Amniotic epithelial cell (primary cell): ENCODE data around the gene KPRP.

Source experiments
- DNase-seq: peaks from one replicate; pipeline ENCODE4 v3.0.0-alpha.2; 2010; ENCODE audit warnings: low read depth

KPRP gene

GRCh38 chr1:152770411-152770810, 12.6 kb downstream of the KPRP start:
- DNase-seq = no peak

- no peak for DNase-seq
These were observed 17.1 kb downstream of the KPRP start, which contains the start of gene LCE1F for GRCh38 chr1:152774875-152775274. TSS of gene LCE1F (plus strand) at chr1:152775140. CDS start at chr1:152776372, 1,232 bp downstream.

- no peak for DNase-seq
These were observed 18.5 kb downstream of the KPRP start for GRCh38 chr1:152776361-152776760.

- DNase-seq = no peak
These were observed 19.8 kb downstream of the KPRP start for GRCh38 chr1:152777510-152778137.

- DNase-seq = no peak
These were observed 25.3 kb downstream of the KPRP start for GRCh38 chr1:152783095-152783494.

DNA sequence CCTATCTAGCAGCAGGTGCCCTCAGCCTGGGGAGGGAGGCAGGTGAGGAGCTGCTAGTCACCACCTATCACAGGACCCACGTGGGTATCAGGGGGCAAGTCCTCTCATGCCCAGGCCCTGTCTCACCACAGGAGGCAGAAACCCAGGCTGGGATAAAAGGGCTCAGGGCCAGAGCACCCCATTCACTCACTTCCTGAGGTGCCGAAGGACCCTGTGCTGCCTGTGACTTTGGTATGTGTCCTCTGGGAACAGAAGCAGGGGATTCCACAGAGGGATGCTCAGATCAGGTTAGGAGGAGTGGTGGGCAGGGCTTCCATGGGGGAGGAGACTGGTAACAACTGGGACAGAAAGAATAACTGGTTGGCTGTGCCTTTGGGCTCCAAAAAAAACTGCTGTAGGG, 28.3 kb downstream of the KPRP start, which contains the start of gene LCE1E:
LCE1E (plus strand) TSS at position 181 of the 400 bp plus-strand sequence. CDS start 1,043 bp downstream, outside the sequence.
- DNase-seq = no peak

DNA sequence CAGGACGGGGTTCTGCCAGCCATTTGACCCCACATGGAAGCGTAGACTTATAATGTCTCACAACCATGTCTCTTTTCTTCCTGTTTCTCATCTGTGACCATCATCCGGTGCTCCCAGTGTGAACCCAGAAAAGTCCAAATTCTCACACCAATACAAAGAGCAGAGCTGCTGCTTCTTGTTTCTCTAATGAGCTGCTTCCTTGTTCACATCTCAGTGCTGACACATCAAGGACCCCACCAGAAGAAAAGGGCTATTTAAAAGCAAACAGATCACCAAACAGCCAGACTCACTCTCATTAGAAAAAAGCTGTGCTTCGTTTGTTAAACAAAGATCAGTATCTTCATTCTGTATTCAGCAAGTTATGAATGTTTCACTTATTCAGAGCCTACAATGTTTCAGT, 37.9 kb downstream of the KPRP start:
- DNase-seq = no peak

DNA sequence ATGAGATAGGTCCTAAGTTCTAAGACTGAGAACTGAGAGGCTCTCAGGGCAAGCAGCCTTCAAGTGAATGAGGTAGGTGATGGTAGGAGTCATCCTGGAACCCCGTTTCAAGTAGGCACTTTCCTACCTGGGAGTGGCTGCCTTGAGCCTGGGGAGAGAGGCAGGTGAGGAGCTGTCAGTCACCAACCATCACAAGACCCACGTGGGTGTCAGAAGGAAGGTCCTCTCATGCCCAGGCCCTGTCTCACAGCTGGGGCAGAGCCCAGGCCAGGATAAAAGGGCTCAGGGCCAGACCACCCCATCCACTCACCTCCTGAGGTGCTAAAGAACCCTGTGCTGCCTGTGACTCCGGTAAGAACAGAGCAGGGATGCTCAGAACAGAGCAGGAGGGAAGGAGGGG, 38.6 kb downstream of the KPRP start, which contains the start of gene LCE1D:
LCE1D (plus strand) TSS at position 301 of the 400 bp plus-strand sequence. CDS start 1,074 bp downstream, outside the sequence.
- no peak for DNase-seq

- DNase-seq = no peak
These were observed 43.5 kb downstream of the KPRP start for GRCh38 chr1:152801333-152801732.

GRCh38 chr1:152806576-152806975, 48.8 kb downstream of the KPRP start, which contains the start of gene LCE1C:
TSS of gene LCE1C (minus strand) at chr1:152806651. CDS start at chr1:152805478, 1,173 bp downstream.
- DNase-seq = no peak

DNA sequence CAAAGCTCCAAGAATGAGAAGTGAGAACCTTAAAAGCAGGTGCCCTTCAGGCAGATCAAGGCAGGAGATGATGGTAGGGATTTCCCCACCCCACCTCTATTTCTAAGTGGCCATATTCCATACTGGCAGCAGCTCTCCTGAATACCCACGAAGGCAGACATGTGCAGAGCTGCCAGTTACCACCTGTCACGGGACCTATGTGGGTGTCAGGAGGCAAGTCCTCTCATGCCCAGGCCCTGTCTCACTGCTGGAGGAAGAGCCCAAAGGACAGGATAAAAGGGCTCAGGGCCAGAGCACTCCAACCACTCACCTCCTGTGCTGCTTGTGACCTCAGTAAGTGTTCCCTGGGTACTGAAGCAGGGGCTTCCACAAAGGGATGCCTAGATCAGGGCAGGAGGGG, 53.2 kb downstream of the KPRP start:
- DNase-seq = no peak
